ENCODE data around the gene PTEN. TPM values are rescaled to one million over a fixed set of nuclear protein-coding genes. Genes with fewer than 3 reads are reported as not detected.
A peak's percentile ranks its signal among the peaks of the same experiment; 100 is the strongest.

PTEN gene
- total RNA-seq, 1 experiment from 2014 or later: 281 TPM

Small RNA genes within 50 kb of the gene (small RNA-seq; reads per million reads assigned to genes)
- gene RF00284 (0.55 reads per million, percentile 12 among the genes with 10 or more reads in this experiment), gene RN7SL78P (not detected)

Other genes with a start within 250 kb of the PTEN start
- not detected in 2 replicates for gene PAPSS2, start 203.7 kb upstream of the PTEN start, total RNA-seq (2014; rRNA removed; shearing (Covaris generic); ENCODE audit: low replicate concordance)
- 21.8 and 41.6 TPM in 2 replicates for gene ATAD1, start 45.4 kb upstream of the PTEN start, total RNA-seq (2014; rRNA removed; shearing (Covaris generic); ENCODE audit: low replicate concordance)
- 1.1 and 2.0 TPM in 2 replicates for gene KLLN, start 92 bp upstream of the PTEN start, total RNA-seq (2014; rRNA removed; shearing (Covaris generic); ENCODE audit: low replicate concordance)

Measured in Karpas-422 (cell line).